ENCODE results near the gene SLC34A3.
A peak's percentile ranks its signal among the peaks of the same experiment; 100 is the strongest.
"Not testable (repeated sequence)": the region's sequence is repeated elsewhere in the genome, so short reads cannot be mapped to it uniquely, and the experiment has no call there.

The SLC34A3 gene

DNA sequence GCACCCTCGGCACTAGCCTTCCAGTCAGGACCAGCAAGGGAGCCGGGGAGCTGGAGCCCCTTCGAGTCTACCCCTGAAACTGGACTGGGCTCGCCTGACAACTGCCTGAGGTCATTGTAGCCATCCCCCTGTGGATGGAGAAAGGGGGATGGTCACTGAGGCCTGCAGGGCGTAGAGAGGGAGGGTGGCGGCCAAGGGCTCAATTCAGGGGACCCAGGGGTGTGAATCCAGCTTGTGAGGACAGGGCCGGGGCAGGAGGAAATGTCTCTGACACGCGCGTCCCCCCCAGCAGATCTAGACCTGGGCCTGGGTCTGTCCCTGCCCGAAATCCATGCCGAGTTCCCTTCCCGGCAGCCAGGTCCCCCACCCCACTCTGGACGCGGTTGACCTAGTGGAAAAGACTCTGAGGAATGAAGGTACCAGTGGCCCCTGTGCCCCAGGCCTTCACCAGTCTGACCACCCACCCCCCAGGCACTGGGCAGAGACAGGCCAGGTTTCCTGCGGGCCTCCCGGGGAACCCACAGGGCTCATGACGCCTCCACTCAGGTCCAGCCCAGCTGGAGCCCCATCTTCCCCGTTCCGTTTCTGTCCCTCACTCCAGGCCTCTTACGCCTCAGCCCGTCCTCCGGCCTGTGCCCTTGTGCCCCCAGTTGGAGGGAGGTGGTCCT, 805 bp downstream of the SLC34A3 start:
- DNase-seq = no peak

DNA sequence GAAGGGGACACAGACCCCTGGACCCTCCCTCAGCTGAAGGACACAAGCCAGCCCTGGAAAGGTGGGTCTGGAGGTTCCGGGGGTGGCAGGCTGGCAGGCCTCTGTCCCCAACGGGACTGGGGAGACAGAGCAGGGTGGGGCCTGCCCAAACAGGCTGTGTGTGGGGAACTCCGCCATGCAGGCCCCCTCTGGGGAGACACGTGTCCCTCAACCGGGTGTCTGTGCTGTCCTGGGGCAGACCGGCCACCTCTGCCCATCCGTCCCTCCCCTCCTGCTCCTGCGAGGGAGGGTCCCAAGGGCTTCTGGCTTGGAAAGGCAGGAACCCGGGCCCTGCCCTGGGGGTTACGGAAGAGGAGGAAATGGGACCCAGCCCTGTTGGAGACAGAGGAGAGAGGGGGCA, 1.4 kb downstream of the SLC34A3 start:
- DNase-seq = no peak

DNA sequence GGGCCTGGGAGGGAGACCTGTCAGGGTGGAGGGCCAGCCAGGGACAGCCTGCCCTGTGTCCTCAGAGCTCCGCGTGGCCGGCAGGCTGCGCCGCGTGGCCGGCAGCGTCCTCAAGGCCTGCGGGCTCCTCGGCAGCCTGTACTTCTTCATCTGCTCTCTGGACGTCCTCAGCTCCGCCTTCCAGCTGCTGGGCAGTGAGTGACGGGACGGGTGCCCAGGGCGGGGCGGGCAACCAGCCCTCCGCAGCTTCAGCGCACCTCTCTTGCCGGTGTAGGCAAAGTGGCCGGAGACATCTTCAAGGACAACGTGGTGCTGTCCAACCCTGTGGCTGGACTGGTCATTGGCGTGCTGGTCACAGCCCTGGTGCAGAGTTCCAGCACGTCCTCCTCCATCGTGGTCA, 1.8 kb downstream of the SLC34A3 start:
- no peak for DNase-seq

DNA sequence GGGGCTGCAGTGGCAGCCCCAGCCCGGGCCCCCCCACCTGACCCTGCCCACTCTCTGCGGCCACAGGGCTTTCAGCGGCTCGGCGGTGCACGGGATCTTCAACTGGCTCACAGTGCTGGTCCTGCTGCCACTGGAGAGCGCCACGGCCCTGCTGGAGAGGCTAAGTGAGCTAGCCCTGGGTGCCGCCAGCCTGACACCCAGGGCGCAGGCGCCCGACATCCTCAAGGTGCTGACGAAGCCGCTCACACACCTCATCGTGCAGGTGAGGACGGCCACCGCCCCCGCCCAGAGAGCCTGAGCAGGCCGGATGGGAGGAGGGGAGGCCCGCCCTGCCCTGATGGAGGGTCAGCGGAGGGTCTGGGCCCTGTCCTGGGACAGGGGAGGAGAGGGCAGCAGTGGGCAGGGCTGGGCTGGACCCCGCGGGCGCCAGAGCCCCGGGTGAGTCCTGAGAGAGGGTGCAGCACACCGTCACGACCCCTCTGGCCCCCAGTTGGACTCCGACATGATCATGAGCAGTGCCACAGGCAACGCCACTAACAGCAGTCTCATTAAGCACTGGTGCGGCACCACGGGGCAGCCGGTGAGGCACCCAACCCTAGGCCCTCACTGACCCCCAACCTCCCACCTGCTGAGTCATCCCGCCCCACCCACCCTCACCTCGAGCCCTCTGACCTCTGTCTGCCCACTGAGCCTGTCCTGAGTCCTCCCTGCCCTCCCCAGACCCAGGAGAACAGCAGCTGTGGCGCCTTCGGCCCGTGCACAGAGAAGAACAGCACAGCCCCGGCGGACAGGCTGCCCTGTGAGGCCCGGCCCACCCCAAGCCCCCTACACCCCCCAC, 2.7 kb downstream of the SLC34A3 start:
- DNase-seq = peak; percentile 56

DNA sequence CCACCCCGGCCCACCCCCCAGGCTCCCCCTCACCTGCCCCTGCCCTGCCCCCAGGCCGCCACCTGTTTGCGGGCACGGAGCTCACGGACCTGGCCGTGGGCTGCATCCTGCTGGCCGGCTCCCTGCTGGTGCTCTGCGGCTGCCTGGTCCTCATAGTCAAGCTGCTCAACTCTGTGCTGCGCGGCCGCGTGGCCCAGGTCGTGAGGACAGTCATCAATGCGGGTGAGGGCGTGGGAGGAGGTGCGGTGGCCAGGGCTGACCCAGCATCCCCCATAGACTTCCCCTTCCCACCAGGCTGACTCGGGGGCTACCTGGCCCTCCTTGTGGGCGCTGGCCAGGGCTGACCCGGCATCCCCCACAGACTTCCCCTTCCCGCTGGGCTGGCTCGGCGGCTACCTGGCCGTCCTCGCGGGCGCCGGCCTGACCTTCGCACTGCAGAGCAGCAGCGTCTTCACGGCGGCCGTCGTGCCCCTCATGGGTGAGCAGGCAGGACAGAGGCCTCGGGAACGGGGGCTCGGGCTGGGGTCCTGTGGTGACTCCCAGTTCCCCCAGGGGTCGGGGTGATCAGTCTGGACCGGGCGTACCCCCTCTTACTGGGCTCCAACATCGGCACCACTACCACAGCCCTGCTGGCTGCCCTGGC, 3.5 kb downstream of the SLC34A3 start:
- DNase-seq = peak; percentile 37

DNA sequence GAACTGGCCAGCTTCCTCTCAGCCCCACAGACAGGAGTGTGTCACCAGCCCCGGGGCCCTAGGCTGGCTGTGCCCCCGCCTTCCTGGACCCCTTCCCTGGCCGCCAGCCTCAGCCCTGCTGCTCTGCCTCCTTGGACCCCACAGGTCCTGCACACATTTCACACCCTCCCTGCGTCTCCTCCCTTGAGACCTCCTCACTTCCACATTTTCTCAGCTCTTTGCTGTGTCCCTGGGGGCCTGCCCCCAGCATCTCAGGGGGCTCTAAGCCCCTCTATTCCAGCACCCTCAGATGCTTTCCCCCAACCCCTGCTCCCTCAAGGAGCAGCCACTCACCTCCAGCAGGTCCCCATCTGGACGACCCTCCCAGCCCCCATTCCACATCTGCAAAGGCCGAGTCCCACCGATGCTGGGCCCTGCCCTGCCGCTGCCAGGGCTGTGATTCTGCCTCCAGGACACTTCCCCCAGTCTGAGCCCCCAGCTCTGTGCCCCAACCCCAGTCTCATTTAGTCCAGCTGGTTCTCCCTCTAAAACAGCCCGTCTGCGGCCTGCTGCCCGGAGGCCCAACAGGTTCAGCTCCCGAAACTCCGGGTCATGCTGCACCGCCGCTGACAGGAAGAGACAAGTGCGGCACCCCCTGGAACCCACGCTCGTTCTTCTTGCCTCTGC, 4.2 kb downstream of the SLC34A3 start:
- DNase-seq = no peak

DNA sequence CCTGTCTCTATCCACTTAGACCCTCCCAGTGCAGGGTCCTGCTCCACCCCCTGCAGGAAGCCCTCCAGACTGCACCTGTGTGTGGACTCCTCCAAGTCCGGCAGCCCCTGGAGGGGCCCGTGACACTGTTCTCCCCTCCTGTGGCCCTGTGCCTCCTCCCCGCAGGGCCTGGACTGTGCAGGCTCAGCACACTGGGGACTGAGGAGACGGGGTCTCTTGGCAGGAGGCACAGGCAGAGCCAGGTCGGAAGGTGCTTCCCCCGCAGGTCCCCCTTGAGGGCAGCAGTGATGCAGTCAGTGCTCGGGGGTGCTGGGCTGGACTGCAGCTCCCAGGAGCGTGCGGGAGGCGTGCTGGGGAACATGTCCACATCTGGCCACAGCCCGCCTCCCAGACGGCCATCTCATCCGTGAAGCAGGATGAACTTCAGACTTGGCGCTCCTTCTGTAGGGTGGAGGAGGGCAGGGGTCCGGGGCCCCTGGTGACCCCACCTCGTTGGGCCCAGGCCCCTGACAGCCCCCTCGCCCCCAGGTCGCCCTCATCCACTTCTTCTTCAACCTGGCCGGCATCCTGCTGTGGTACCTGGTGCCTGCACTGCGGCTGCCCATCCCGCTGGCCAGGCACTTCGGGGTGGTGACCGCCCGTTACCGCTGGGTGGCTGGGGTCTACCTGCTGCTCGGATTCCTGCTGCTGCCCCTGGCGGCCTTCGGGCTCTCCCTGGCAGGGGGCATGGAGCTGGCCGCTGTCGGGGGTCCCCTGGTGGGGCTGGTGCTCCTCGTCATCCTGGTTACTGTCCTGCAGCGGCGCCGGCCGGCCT, 4.9 kb downstream of the SLC34A3 start:
- no peak for DNase-seq

DNA sequence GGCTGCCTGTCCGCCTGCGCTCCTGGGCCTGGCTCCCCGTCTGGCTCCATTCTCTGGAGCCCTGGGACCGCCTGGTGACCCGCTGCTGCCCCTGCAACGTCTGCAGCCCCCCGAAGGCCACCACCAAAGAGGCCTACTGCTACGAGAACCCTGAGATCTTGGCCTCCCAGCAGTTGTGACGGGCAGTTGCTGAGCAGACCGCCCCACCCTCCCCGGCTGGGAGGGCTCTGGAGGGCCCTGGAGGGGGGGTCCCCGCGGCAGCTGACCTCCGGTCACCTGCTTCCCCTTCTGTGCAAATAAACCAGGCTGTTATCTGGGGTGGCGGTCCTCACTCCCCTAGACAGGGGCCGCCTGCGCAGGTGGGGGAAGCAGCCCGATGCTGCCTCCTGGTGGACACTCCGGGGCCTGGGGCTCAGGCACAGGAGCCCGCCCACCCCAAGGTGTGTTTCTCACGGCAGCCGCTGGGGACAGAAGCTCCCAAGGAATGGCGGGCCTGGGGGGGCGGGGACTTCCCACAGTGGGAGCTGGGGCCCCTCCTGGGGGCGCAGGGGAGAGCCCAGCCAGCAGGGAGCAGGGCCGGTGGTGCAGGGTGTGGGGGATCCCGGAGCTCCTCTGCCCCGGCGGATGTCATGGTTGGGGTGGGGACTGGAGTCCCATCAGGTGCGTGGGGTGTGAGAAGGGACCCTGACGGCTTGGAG, 5.7 kb downstream of the SLC34A3 start:
- DNase-seq = peak; percentile 92

DNA sequence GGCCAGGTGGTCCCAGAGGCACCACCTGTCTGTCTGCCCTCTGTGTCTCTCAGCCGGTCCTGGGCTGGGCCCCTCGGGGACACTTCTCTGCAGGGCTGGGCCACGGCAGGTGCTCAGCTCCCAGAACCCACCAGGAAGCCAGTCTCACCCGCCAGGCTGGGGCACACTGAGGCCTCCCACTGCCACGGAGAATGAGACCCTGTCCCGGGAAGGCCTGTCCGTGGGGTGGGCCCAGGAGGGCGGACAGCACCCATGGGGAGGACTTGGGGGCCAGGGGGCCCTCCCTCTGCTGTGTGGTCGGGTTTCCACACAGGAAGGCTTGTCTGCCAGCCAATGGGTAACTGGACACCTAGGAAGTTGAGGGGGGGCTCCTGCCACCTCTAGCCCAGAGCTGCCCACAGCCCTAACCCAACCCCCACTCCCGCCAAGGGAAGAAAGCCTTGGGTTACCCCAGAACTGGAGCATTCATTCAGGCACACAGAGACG, 6.3 kb downstream of the SLC34A3 start:
- no peak for DNase-seq

DNA sequence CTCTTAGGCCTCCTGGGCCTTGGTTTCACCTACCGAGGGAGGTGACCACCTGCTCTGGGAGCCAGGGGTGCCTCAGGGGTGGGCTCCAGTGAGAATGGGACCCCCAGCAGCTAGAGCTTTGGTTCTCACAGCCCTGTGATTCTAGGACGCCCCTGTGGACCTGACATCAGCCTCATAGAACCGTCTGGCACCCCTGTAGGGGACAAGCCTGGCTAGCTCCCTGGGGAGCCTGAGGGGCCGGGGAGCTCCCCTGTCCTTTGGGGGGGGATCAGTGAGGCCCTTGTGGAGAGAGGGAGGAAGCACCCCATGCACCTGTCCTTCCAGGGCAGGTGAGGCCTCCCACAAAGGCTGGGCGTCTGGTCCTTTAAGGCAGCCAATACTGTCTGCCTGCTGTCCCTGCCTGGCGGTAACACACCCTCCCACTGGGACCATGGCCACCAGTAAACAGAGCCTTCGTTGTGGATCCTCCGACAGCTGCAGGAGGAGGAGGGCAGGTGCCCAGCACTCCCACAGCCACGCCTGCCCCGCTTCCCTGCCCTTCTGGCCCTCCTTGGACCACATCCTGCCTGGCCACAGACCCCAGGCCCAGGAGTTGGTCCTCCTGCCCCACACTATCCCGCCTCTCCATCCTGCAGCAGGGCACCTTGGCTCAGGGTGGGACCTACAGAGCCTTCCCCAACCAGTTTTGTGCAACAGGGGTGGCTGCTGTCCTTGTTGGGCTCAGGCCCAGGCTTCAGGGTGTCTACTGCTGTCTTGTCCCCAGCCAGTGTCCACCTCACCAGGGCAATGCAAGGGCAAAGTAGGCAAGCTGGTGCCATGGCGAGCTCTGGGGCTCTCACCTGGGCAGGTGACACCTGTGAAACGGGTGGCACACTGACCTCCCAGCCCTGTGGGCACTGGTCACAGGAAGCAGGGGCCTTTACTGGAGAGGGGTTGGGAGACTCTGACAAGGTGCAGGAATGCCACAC, 7.3 kb downstream of the SLC34A3 start:
- DNase-seq = peak; percentile 77

DNA sequence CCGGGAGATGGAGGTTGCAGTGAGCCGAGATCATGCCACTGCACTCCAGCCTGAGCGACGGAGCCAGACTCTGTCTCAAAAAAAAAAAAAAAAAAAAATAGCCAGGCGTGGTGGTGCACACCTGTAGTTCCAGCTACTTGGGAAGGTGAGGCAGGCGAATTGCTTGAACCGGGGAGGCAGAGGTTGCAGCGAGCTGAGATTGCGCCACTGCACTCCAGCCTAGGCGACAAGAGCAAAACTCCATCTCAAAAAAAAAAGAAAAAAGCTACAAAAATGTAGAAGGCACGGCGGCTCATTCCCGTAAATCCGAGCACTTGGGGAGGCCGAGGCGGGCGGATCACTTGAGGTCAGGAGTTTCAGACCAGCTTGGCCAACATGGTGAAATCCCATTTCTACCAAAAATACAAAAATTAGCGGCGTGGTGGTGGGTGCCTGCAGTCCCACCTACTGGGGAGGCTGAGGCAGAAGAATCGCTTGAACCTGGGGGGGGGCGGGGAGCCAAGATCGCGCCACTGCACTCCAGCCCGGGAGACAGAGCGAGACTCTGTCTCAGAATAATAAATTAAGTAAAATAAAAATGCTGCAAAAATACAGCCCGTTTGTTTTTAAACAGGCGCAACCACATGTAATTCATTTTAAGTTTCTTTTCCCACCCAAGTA, 9.0 kb downstream of the SLC34A3 start:
- not testable (repeated sequence) for DNase-seq

DNA sequence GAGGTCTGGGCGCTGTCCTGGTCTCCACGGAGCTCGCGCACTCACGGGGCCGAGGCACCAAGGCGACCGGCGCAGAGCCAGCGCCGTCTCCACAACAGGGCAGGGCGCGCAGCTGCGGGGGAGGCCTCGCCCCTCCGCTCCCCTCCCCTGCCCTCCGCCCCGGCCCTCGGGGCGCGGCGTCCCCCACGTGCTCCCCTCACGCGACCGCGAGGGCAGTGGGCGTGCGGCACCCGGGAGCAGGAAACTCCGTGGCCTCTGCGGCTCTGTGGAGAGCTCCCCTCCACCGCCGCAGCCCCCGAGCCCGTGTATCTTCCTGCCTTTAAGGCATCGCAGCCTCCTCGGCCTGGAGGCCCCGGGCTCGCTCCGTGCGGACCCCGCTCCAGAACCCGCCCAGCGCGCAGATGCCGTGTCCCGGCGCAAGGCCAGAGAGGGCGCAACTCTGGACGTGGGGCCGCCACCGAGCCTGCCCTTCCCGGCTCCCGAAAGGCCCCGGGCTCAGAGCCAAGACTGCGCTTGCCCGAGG, 9.7 kb downstream of the SLC34A3 start:
- peak; percentile 92 for DNase-seq

DNA sequence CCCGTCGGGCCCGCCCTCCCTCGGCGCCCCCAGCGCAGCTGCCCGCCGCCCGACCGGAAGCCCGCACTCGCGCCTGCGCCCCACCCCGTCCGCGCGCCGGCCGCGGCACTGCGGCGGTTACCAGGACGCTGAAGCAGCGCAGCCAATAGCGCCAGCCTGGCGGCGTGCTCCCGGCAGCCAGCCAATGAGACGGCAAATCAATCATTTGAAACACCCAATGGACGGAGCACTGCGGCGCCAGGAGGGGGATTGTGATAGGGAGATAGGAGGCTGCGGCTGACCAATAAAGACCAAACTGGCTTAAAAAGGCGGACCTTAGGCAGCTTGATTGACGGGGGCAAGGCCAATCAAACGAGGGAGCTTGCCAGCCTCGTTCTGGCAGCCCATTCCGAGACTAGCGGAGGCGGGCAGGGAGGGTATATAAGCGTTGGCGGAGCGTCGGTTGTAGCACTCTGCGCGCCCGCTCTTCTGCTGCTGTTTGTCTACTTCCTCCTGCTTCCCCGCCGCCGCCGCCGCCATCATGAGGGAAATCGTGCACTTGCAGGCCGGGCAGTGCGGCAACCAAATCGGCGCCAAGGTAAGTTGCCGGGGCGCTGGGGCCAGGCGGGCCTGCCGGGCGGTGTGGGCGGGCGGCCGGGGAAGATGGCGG, 10.3 kb downstream of the SLC34A3 start, which contains the start of gene TUBB4B:
TSS of gene TUBB4B (plus strand) at position 447 of the 649 bp plus-strand sequence. CDS start at position 521, 74 bp downstream.
- peak; percentile 100 for DNase-seq

DNA sequence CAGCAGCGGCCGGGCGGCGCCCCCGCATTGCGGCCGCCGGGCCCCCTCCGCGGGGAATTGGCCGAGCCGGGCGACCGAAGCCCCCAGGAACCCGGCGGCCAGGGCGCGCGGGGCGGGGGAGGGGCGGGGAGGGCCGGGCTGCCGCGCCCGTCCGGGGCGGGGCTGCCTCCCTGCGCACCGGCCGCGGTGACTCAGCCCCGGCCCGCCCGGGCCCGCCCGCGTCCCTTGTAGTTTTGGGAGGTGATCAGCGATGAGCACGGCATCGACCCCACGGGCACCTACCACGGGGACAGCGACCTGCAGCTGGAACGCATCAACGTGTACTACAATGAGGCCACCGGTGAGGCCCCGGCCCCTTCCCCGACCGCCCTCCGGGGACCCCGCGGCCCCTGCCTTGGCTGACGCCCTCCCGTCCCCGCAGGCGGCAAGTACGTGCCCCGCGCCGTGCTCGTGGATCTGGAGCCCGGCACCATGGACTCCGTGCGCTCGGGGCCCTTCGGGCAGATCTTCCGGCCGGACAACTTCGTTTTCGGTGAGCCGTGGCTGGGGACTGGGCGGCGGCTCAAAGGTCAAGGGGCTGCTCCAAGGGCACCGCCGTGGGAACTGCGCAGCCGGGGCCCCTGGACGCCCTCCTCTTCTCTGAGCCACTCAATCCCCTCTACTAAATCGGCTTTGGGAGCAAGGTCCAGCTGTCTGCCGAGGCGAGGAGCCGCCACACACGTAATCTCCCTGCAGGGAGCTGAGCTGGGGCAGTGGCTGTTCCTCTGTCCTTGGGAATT, 11.0 kb downstream of the SLC34A3 start:
- DNase-seq = peak; percentile 70

DNA sequence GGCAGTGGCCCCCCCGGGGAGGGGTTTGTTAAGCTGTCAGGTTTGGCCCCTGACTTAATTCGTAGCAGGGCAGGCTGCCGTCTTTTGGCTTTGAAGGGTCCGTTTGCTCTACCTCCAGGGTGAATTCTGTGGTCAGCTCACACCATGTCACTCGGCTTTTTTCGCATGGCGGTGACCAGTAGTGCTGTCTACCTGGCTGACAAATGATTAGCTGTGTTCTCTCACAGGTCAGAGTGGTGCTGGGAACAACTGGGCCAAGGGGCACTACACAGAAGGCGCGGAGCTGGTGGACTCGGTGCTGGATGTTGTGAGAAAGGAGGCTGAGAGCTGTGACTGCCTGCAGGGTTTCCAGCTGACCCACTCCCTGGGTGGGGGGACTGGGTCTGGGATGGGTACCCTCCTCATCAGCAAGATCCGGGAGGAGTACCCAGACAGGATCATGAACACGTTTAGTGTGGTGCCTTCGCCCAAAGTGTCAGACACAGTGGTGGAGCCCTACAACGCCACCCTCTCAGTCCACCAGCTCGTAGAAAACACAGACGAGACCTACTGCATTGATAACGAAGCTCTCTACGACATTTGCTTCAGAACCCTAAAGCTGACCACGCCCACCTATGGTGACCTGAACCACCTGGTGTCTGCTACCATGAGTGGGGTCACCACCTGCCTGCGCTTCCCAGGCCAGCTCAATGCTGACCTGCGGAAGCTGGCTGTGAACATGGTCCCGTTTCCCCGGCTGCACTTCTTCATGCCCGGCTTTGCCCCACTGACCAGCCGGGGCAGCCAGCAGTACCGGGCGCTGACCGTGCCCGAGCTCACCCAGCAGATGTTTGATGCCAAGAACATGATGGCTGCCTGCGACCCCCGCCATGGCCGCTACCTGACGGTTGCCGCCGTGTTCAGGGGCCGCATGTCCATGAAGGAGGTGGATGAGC, 11.8 kb downstream of the SLC34A3 start:
- DNase-seq = no peak

DNA sequence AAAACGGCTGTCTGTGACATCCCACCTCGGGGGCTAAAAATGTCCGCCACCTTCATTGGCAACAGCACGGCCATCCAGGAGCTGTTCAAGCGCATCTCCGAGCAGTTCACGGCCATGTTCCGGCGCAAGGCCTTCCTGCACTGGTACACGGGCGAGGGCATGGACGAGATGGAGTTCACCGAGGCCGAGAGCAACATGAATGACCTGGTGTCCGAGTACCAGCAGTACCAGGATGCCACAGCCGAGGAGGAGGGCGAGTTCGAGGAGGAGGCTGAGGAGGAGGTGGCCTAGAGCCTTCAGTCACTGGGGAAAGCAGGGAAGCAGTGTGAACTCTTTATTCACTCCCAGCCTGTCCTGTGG, 12.5 kb downstream of the SLC34A3 start:
- not testable (repeated sequence) for DNase-seq

Measured in RPMI8226 (cell line).